ENCODE measurements around the gene CCDC106.

- TF ChIP-seq CTCF (IDR thresholded peaks at IDR 0.05) (no peak), POLR2A (IDR thresholded peaks at IDR 0.05) (no peak)
Observed at GRCh38 chr19:55611300-55611982, 36.6 kb upstream of the CCDC106 start.

Measured in adrenal gland (tissue), 5 donors.